Epithelial cell of esophagus (primary cell): ENCODE measurements around the gene CEP350.

ENCODE experiments used
- DNase-seq: peaks from one replicate; pipeline ENCODE4 v3.0.0; 2010; ENCODE audit warnings: low read depth
- H3K4me3 ChIP-seq: 2 replicates; pipeline ENCODE4 v1.5.1; 2011; ENCODE audit warnings: mild to moderate bottlenecking, low read length, control low read depth
- CTCF ChIP-seq: IDR thresholded peaks from 2 replicates; pipeline ENCODE4 v1.5.1; 2011; ENCODE audit warnings: low read depth, mild to moderate bottlenecking, low read length, control low read depth, inconsistent platforms; ENCODE audit not compliant: insufficient read depth; ENCODE audit errors: missing control alignments

CEP350 gene

GRCh38 chr1:180096584-180097325 is 142.1 kb downstream of the CEP350 start:
- peak; percentile 51 for DNase-seq
- no peak overlapping the region for H3K4me3 ChIP-seq
- no peak for TF ChIP-seq CTCF

- TF ChIP-seq CTCF: no peak
- H3K4me3 ChIP-seq: no peak overlapping the region
- DNase-seq: no peak
These were observed 142.7 kb downstream of the CEP350 start for GRCh38 chr1:180097326-180097605.

- no peak for DNase-seq
- TF ChIP-seq CTCF: no peak
These were observed 146.8 kb downstream of the CEP350 start for GRCh38 chr1:180101411-180101810.

GRCh38 chr1:180103819-180104218 is 149.2 kb downstream of the CEP350 start:
- H3K4me3 ChIP-seq: no peak overlapping the region
- TF ChIP-seq CTCF: no peak
- DNase-seq: no peak

More at GRCh38 chr1:180101411-180101810, 146.8 kb downstream of the CEP350 start:
- no peak overlapping the region for H3K4me3 ChIP-seq

GRCh38 chr1:180112091-180112490 is 157.5 kb downstream of the CEP350 start:
- no peak overlapping the region for H3K4me3 ChIP-seq
- no peak for TF ChIP-seq CTCF
- DNase-seq: no peak

GRCh38 chr1:180112984-180113647 is 158.5 kb downstream of the CEP350 start:
- DNase-seq: no peak
- no peak for TF ChIP-seq CTCF
- H3K4me3 ChIP-seq: no peak overlapping the region
